HCT116 (cell line): ENCODE measurements around the gene CPT1C.
A peak's percentile ranks its signal among the peaks of the same experiment; 100 is the strongest.

ENCODE experiments used
- CBX3 ChIP-seq: IDR thresholded peaks from 2 replicates; pipeline ENCODE4 v1.6.1; 2012; ENCODE audit warnings: low read depth
- CEBPB ChIP-seq: IDR thresholded peaks from 2 replicates; pipeline ENCODE4 v1.6.1; 2012; ENCODE audit warnings: low read depth
- CTCF ChIP-seq, 3 experiments: fragments of 200-600 bp in 1 of 3; sonication (generic) in 1 of 3; IDR thresholded peaks in 2 of 3; conservative IDR thresholded peaks in 1 of 3; 2 replicates each; pipeline ENCODE4 v1.5.1; 2012 to 2017; ENCODE audit warnings: low read depth in 2 of 3, low read length in 2 of 3, antibody characterized with exemption in 1 of 3, borderline replicate concordance in 1 of 3, control low read depth in 1 of 3, mild to moderate bottlenecking in 1 of 3, mixed read lengths in 1 of 3, mixed run types in 1 of 3, moderate library complexity in 1 of 3; ENCODE audit not compliant: insufficient read depth in 1 of 3
- ELF1 ChIP-seq: IDR thresholded peaks from 2 replicates; pipeline ENCODE4 v1.6.1; 2012; ENCODE audit warnings: low read depth, borderline replicate concordance
- EZH2 ChIP-seq: fragments of 200-600 bp; sonication (generic); IDR thresholded peaks from 2 replicates; pipeline ENCODE4 v1.6.1; 2017; ENCODE audit warnings: antibody characterized with exemption, mixed run types
- MAX ChIP-seq: IDR thresholded peaks from 2 replicates; pipeline ENCODE4 v1.6.1; 2012
- POLR2A ChIP-seq: IDR thresholded peaks from 2 replicates; pipeline ENCODE4 v1.7.0; 2011; ENCODE audit warnings: borderline replicate concordance; ENCODE audit not compliant: insufficient read depth, insufficient read length; ENCODE audit errors: extremely low read depth
- POLR2AphosphoS5 ChIP-seq: IDR thresholded peaks from 2 replicates; pipeline ENCODE4 v1.6.1; 2011; ENCODE audit warnings: mild to moderate bottlenecking, low read depth, low read length, moderate library complexity
- TCF7L2 ChIP-seq: IDR thresholded peaks from 2 replicates; pipeline ENCODE4 v1.7.0; 2011; ENCODE audit warnings: borderline replicate concordance, inconsistent platforms; ENCODE audit not compliant: insufficient read depth, insufficient read length; ENCODE audit errors: extremely low read depth
- ZBTB33 ChIP-seq: IDR thresholded peaks from 2 replicates; pipeline ENCODE4 v1.6.1; 2011; ENCODE audit warnings: mild to moderate bottlenecking, low read length, moderate library complexity; ENCODE audit not compliant: insufficient replicate concordance; ENCODE audit errors: extremely low read depth
- ZFX ChIP-seq: fragments of 450-650 bp; IDR thresholded peaks from 2 replicates; pipeline ENCODE4 v1.6.1; 2017
- ZNF274 ChIP-seq: fragments of 200-500 bp; sonication (Bioruptor generic); IDR thresholded peaks from 2 replicates; pipeline ENCODE4 v1.6.1; 2014; ENCODE audit warnings: mild to moderate bottlenecking, low read depth, low read length, inconsistent platforms

GRCh38 chr19:49641688-49642491, 49.0 kb upstream of the CPT1C start, which contains the start of gene SCAF1:
- TF ChIP-seq ZFX (peak; percentile 76), CEBPB (no peak), TCF7L2 (peak; percentile 25), CTCF (IDR thresholded peaks at IDR 0.05 in 2 of 3, conservative IDR thresholded peaks at IDR 0.05 in 1 of 3; ENCODE audit: borderline replicate concordance in 1 of 3, insufficient read depth in 1 of 3, low read depth in 2 of 3, low read length in 2 of 3) (no peak), CBX3 (no peak), POLR2AphosphoS5 (peak; percentile 90), MAX (no peak; the same call in 1 of the 2 replicates), EZH2 (no peak), POLR2A (peak; percentile 60), ZNF274 (no peak), ELF1 (no peak; the same call in 1 of the 2 replicates), ZBTB33 (peak; percentile 65)
